ENCODE results near the gene CHRNB2. TPM values are rescaled to one million over a fixed set of nuclear protein-coding genes. Genes with fewer than 3 reads are reported as not detected.

The CHRNB2 gene
- total and polyA plus RNA-seq, 9 of the 15 experiments (the other 6 are each of a cell fraction or from before 2014, with no cell fraction given): 0.01 TPM; not detected in 8

DNA sequence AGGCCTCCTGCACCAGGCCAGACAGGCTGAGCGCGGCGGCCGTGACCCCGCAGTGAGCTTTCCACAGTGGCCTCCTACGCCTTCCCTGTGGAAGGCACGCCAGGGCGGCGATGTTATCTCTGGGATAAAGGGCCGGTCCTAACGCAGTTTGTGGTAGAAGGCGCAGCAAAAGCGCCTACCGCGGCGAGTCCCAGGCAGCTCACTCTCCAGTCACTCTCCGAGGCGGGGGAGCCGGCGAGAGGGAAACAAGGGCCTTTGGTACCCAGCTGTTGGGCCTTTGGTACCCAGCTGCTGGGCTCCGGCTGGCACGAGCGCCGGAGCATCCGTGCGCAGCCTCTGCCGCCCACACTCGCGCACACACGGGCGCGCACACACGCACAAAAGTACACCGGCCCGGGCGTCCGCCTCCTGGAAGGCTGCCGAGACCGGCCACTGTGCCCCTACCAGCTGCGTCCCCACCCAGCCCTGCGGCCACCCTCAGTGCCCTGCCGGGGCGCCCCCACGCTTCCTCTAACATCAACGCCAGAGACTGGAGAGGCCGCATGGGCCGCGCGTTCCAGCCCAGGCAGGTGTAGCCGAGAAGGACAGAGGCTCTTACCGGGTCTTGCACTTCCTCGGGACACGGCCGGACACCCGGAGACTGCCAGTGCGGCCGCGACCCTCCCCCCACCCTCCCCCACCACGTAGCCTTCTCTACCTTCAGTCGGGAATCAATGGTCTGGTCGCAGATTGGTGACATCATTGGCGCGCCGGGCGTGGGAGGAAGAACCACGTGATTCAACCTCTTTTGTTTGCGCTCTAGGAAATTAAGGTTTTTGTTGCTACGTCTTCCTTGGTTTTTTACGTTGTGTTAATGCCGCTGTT is 59.9 kb downstream of the CHRNB2 start:
- DNase-seq (ENCODE audit: extremely low read depth in 1 of 4, low spot score in 3 of 4) (peak; percentile 80 to 94 (median 84)), FAIRE-seq (peak; percentile 89), ATAC-seq (peak; percentile 92)
- Histone ChIP-seq H3K4me3 (peak overlapping the region; percentile 93), H3K36me3 (ENCODE audit: control insufficient read depth, insufficient read depth, low read length) (peaks cover 19% of the 10 kb centered on the region; the same call in 2 of the 3 replicates), H3K9ac (ENCODE audit: insufficient read depth in 1 of 2, low read depth in 2 of 2, low read length in 2 of 2) (peak overlapping the region; percentile 89 to 98), H3K9me3 (replicated peaks; ENCODE audit: control insufficient read depth, insufficient read depth, low read depth, low read length) (peaks cover 17% of the 10 kb centered on the region; the same call in 1 of the 2 replicates), H3K79me2 (ENCODE audit: control insufficient read depth, insufficient read depth, low read length) (peaks cover 51% of the 10 kb centered on the region), H3K4me1 (replicated peaks in 1 of 2; ENCODE audit: control insufficient read depth in 2 of 2, insufficient read depth in 2 of 2, low read length in 2 of 2) (peaks cover 17% of the 10 kb centered on the region in 2 experiments), H4K20me1 (replicated peaks; ENCODE audit: control insufficient read depth, insufficient read depth, low read length) (no peaks in the 10 kb centered on the region; the same call in 1 of the 2 replicates), H3K4me2 (ENCODE audit: insufficient read depth, low read length) (peak overlapping the region; percentile 89), H2AFZ (ENCODE audit: low read depth, low read length) (peak overlapping the region; percentile 100), H3K27me3 (ENCODE audit: control insufficient read depth in 2 of 2, insufficient read depth in 2 of 2, low read length in 2 of 2) (no peaks in the 10 kb centered on the region), H3K27ac (ENCODE audit: extremely low read depth, low read depth, low read length) (peak overlapping the region; percentile 92), H3K9me1 (ENCODE audit: control insufficient read depth, insufficient read depth, low read length) (no peaks in the 10 kb centered on the region)
- ChIA-PET POLR2A (interaction anchor here (0.6 to 1.7 kb wide), 13 partner anchors 9 to 373 kb away, joined by 3 to 7 read pairs (median 5); partner anchors contain the start of genes ADAR and CHRNB2), CTCF (ENCODE audit: low intra/inter-chr PET ratio) (interaction anchor here (0.8 kb wide), 1 partner anchor 96 kb away, joined by 3 read pairs; no protein-coding TSS in a partner anchor)
- TSS peak; percentile 69 for BruUV-seq (replicated peaks)
- in situ Hi-C loops (cut with MboI): no loop called here
- under 1% methylated on average over 66 of the region's 70 CpGs for WGBS (ENCODE audit: insufficient coverage, low coverage, missing lambda C conversion rate)
- intact Hi-C loops (cut with micrococcal nuclease): loop anchor here (1.0 to 2.0 kb wide), 2 partner anchors 19 to 34 kb away; partner anchors contain the start of gene ADAR
- TF ChIP-seq ETV6 (IDR thresholded peaks at IDR 0.05; ENCODE audit: borderline replicate concordance in 1 of 2, low read depth in 2 of 2, low read length in 1 of 2): 0 out of 4 replicates have a peak, but pooled peaks of 1 of the 2 experiments have one; percentile 12
- no peak for TF ChIP-seq ETV6 (CRISPR knock-in tag; IDR thresholded peaks at IDR 0.05; ENCODE audit: borderline replicate concordance)
- TF ChIP-seq ATF7 (IDR thresholded peaks at IDR 0.05): peak; percentile 92
- no peak for TF ChIP-seq BRF2 (IDR thresholded peaks at IDR 0.05; ENCODE audit: borderline replicate concordance, insufficient read depth, insufficient read length)
- TF ChIP-seq ZFX (CRISPR knock-in tag; IDR thresholded peaks at IDR 0.05): peak; percentile 86
- no peak for TF ChIP-seq SREBF1 (IDR thresholded peaks at IDR 0.05; ENCODE audit: borderline replicate concordance, low read depth, low read length)
- TF ChIP-seq ZNF766 (CRISPR knock-in tag; conservative IDR thresholded peaks at IDR 0.05): no peak; the same call in 1 of the 2 replicates
- TF ChIP-seq MYC (IDR thresholded peaks at IDR 0.05; ENCODE audit: low read depth, low read length): peak; percentile 93
- peak; percentile 82; the same call in 1 of the 2 replicates for TF ChIP-seq MYC (CRISPR knock-in tag; IDR thresholded peaks at IDR 0.05; ENCODE audit: borderline replicate concordance, low read depth)
- TF ChIP-seq LEF1 (IDR thresholded peaks at IDR 0.05): peak; percentile 69
- TF ChIP-seq TEAD4 (IDR thresholded peaks at IDR 0.05; ENCODE audit: low read length): no peak; the same call in 1 of the 2 replicates
- TF ChIP-seq TEAD4 (CRISPR knock-in tag; IDR thresholded peaks at IDR 0.05; ENCODE audit: borderline replicate concordance): no peak
- TF ChIP-seq CBX1 (IDR thresholded peaks at IDR 0.05; ENCODE audit: low read depth): peak; percentile 90
- peak; percentile 98 for TF ChIP-seq TRIM28 (IDR thresholded peaks at IDR 0.05)
- TF ChIP-seq FOXJ2 (tag; IDR thresholded peaks at IDR 0.05): no peak
- peak; percentile 63; the same call in 1 of the 2 replicates for TF ChIP-seq KAT8 (IDR thresholded peaks at IDR 0.05; ENCODE audit: low read depth)
- TF ChIP-seq TARDBP (IDR thresholded peaks at IDR 0.05): no peak
- TF ChIP-seq ZNF174 (CRISPR knock-in tag; IDR thresholded peaks at IDR 0.05): no peak
- no peak for TF ChIP-seq STAT5A (IDR thresholded peaks at IDR 0.05; ENCODE audit: borderline replicate concordance, low read length)
- no peak for TF ChIP-seq BRCA1 (IDR thresholded peaks at IDR 0.05)
- no peak for TF ChIP-seq BRCA1 (CRISPR knock-in tag; IDR thresholded peaks at IDR 0.05)
- TF ChIP-seq ZNF644 (tag; IDR thresholded peaks at IDR 0.05; ENCODE audit: low read depth): no peak
- peak; percentile 14; the same call in 1 of the 2 replicates for TF ChIP-seq HDAC2 (IDR thresholded peaks at IDR 0.05)
- no peak for TF ChIP-seq POLR2AphosphoS2 (IDR thresholded peaks at IDR 0.05; ENCODE audit: low read length)
